ENCODE measurements around the gene RASL10A.

Gene RASL10A

GRCh38 chr22:29337631-29338284 lies 22.3 kb upstream of the RASL10A start:
- DNase-seq = no peak

DNA sequence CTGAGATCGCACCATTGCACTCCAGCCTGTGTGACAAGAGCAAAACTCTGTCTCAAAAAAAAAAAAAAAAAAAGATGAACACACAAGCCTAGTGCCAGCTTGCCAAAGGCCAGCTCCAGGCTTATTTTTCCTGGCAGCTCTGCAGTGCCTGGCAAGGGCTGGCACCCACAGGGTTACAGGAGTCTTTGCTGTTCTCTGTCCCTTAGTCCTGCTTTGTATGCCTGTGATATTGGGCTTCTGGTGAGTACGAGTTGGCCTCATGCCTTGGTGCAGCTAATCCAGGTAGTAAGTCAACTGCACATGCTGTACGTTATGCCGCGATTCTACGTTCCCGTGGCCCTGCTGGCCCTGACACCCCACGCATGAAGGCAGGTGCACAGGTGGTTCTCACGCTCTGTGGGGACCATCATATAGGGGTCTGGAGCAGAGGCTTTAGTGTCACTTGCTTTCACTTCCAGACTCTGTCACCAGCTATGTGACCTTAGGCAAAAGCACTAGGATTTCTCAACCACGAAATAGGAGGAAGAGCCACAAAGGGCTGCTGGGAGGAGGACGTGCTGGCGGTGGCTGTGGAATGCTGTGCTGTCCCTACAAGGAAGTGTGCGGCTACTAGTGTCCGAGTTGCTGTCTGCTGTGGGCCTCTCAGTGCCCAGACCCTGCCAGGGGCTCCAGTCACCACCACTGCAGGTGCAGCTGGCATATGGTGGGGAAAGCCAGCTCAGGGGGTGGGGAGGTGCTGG lies 21.4 kb upstream of the RASL10A start:
- no peak for DNase-seq

DNA sequence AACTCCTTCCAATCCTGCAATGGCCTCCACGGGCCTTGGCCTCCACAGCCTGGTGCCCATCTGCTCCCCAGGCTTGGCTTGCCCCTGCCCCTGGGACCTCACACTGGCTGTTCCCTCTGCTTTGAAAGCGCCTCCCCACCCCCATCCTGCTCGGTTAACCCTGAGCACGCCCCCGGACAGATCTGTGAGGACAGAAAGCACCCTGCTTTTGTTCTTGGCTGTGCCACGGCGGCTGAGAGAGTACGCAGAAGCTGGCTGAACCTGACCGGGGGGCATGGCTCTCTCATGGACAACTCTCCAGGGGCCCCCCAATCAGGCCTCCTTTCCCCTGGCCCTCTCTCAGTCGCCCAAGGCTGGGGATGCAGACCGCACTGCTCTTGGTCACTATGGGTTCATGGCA lies 20.2 kb upstream of the RASL10A start:
- no peak for DNase-seq

DNA sequence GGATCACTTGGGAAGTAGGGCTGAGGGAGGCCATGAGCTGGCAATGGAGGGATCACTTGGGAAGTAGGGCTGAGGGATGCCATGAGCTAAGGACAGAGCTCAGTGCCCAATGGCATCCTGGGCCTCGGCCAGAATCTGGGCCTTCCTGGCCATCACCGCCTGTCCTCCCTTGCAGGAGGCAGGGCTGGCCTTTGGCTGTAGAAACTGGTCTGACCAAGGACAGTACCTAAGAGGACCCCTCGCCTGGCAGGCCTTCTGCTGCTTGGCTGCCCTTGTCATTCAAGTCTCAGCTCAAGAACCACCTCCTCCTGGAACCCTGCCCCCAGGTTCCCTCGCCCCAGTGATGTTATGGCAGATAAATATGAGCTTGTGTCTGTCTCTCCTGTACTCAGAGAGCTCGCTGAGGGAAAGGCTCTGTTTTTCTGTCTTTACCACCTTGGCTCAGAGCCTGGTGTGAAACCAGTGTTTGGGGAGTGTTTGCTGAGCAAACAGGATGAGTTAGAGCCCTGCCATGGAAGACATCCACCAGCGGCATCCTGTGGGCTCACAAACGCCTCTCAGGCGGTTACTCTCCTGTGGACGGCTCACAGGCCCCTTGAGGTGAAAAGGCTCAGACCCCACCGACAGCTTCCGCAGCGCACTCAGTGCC lies 19.3 kb upstream of the RASL10A start:
- DNase-seq = no peak

DNA sequence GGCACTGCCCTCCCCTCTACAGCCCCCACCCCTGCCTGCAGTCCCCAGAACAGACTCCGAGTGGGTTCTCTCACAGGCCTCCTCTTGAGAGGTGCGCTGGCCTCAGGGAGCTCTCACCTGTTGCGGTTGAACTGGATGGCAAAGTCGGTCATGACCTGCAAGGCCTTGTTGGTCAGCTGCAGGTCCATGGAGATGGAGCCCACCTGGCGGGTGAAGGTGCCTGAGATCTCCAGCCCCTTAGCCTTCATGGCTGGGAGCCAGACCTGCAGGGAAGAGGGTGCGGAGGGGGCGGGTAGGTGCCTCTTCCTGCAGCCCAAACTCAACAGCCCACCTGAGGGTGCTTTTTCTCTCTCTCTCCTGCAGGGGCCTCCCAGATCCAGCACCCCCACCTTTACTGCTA lies 18.7 kb upstream of the RASL10A start:
- no peak for DNase-seq

DNA sequence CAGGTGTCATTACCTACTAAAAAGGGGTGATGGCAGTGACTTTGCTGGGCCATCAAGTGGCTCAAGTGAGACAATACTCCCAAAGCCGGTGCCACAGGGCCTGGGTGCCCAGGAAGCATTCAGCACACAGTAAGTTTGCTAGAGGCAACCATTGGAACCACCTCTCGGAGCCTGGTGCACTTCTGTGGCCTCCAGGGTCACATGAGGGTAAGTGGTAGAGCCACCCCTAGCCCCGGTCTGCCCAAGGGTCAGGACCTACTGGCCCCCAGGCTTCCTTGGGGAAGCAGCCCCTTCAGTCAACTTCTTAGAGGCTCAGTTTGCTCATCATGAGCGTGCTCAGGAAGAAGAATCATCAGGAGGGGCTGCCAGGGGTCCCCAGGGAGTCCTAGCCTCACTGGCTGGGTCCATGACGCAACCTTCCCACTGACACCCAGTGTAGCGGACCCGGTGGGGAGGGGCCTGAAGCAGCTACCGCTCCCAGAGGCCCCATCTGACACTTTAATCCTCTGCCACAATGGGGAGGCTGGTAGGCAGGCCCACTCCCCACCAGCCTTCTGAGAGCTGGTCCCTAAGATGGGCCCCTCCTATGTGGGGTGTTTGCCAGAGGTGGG lies 17.5 kb upstream of the RASL10A start:
- no peak for DNase-seq

GRCh38 chr22:29331658-29332300 lies 16.3 kb upstream of the RASL10A start:
- DNase-seq = no peak

GRCh38 chr22:29331213-29331612 lies 15.7 kb upstream of the RASL10A start:
- no peak for DNase-seq

DNA sequence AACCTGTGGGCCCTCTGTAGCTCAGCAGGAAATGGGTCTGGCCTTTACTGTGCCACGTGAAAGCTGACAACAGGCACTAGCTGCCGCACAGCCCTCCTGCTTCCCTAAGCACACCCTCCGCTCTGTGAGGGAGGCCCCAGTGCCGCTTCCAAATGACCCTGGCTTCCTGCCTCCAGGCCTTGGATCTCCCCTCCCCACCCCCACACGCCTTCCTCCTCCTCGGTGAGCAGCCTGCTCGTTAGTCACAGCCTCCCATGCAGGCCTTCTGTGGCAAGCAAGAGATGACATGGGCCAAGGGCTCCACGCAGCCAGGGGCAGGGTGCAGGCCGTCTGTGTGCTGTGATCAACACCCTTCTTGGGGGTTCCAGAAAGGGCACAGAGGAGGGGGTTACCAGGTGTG lies 15.3 kb upstream of the RASL10A start:
- no peak for DNase-seq

- no peak for DNase-seq
Observed at GRCh38 chr22:29330291-29330690, 14.8 kb upstream of the RASL10A start.

DNA sequence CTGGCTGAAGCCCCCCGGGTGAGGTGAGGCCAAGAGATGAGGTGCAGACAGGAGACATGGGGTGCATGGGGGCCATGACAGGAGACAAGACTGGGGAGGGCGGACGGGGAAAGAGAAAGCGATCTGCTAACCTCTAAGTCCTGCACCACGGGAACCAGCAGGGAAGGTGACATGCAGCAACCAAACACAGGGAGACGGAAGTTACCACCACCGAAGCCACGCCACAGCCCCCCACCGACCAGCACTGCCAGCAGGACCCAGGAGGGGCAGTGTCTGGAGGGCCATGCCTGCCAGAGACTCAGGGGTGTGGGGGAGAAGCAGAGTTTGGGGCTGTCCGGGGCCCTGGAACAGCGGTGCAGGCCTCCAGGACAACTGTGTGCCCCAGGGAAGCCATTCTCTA lies 14.1 kb upstream of the RASL10A start:
- DNase-seq = no peak

- DNase-seq = no peak
Observed at GRCh38 chr22:29328566-29329500, 13.3 kb upstream of the RASL10A start.

GRCh38 chr22:29328055-29328454 lies 12.6 kb upstream of the RASL10A start:
- no peak for DNase-seq

DNA sequence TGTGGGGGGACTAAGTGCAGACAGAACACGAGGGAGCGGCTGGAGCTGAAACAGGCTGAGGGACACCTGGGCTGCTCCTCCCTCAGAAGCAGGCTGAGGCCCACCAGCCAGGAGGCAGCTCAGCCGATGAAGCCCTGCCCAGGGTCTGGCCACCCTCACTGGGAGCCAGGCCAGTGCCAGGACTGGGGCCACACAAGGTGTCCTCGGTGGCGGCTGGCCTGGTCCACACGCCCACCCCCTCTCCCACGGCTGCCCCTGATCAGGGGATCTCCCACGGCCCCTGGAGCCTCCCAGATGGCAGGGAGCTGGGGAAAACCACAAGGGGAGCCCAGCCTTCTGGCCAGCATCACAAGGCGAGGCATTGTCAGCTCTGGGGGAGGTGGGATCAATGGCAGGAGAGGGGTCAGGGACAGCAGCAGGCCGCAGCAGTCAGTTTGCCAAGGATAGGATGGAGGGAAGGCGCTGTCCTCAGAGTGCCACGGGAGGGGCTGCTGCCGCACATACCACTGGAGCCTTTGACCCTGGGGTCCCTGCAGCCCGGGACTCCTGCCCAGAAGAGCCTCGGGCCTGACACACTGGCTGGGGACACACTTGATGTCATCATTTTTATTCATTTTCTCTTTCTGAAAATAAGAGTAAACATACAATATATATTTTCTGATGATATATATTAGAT lies 11.7 kb upstream of the RASL10A start:
- DNase-seq = no peak

GRCh38 chr22:29326481-29326880 lies 11.0 kb upstream of the RASL10A start:
- no peak for DNase-seq

DNA sequence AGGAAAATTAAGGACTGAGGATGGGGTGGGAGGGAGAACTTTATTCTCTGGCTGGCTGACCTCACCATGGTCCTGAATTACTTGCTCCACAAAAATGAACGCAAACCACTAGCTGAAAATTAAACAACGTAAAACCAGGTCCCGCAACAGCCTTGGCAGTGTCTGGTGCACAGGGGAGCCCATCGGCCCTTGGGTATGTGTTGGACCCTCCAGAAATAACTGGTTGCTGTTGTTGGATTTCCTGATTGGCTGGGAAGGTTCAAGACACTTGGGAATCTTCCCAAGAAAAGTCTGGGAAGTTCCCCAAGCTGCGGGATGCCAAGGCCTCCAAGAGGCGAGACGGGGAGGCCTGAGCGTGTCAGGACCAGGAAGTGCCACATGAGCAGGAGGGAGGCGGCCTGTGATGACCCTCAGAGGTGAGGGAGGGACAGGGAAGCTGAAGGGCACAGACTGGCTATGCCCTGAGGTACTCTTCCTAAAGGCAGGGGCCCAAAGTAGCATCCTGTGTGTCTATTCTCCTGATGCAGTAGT lies 10.4 kb upstream of the RASL10A start:
- no peak for DNase-seq

- no peak for DNase-seq
Observed at GRCh38 chr22:29325356-29325755, 9.9 kb upstream of the RASL10A start.

GRCh38 chr22:29323641-29324040 lies 8.1 kb upstream of the RASL10A start:
- no peak for DNase-seq

GRCh38 chr22:29320546-29320945 lies 5.0 kb upstream of the RASL10A start:
- DNase-seq = no peak

DNA sequence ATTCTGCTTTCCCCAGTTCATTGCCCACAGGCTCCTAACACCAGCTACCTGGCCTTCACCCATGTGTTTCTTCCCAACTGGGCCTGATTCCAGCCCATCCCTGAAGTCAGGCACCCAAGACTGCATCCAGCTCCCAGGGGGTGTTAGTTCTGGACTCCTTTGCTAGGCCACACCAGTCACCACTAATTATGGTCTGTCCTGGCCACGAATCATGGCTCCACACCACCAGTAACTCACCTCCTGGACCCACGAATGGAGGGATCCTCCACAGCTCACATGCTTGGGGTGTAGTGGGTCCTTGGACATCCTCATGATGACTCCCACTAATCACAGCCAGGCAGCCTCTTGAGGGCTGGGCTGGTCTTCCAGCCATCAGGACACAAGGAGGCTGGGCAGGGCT lies 3.6 kb upstream of the RASL10A start:
- no peak for DNase-seq

DNA sequence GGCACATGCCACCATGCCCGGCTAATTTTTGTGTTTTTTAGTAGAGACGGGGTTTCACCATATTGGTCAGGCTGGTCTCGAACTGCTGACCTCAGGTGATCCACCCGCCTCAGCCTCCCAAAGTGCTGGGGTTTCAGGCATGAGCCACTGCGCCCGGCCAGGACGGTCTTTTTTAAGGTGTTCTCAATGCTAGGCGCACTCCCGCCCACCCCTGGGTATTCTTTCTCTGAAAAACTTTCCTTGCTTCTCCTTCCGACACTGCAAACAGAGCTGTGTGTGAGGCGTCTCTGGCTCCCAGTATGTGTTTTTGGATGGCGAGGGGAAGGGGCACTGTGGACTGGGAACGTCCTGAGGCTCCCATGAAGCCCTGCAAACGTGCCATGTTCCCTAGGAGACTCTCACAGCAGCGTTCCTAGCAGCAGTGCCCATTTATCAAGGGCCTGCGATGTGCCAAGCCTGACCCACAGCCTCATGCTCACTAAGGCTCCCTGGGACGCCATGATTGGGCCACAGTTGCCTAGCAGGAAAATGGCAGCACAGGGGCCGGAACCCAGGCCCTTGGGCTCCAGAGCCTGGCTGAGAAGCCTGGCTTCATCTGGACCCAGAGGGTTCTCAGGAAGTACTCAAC lies 2.4 kb upstream of the RASL10A start:
- no peak for DNase-seq

All from activated CD4-positive, alpha-beta T cell treated with anti-CD3 and anti-CD28 coated beads, Interleukin-2, amount 50 U/mL, for 48 hours (primary cell).